GM12801 (cell line): ENCODE data around the gene TXNDC12.

Experiments used
- TF ChIP-seq, protein P1 (sequence below): IDR thresholded peaks from one replicate; pipeline ENCODE4 v1.5.1; 2011; ENCODE audit warnings: control low read depth; ENCODE audit not compliant: insufficient read length; ENCODE audit errors: extremely low read depth

The TXNDC12 gene

DNA sequence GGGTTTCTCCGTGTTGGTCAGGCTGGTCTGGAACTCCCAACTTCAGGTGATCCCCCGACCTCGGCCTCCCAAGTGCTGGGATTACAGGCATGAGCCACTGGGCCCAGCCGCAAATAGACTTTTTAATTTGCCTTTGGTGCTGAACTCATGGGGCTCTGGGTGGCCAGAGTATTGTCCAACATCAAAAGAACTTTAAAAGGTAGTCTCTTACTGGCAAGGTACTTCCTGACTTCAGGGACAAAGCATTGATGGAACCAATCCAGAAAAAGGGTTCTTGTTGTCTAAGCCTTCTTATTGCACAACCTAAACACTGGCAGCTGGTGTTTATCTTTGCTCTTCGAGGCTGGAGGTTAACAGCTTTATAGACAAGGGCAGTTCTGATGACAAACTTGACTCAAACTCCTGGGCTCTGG is 17.6 kb downstream of the TXNDC12 start:
- TF ChIP-seq, protein P1, sequence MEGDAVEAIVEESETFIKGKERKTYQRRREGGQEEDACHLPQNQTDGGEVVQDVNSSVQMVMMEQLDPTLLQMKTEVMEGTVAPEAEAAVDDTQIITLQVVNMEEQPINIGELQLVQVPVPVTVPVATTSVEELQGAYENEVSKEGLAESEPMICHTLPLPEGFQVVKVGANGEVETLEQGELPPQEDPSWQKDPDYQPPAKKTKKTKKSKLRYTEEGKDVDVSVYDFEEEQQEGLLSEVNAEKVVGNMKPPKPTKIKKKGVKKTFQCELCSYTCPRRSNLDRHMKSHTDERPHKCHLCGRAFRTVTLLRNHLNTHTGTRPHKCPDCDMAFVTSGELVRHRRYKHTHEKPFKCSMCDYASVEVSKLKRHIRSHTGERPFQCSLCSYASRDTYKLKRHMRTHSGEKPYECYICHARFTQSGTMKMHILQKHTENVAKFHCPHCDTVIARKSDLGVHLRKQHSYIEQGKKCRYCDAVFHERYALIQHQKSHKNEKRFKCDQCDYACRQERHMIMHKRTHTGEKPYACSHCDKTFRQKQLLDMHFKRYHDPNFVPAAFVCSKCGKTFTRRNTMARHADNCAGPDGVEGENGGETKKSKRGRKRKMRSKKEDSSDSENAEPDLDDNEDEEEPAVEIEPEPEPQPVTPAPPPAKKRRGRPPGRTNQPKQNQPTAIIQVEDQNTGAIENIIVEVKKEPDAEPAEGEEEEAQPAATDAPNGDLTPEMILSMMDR: no peak

DNA sequence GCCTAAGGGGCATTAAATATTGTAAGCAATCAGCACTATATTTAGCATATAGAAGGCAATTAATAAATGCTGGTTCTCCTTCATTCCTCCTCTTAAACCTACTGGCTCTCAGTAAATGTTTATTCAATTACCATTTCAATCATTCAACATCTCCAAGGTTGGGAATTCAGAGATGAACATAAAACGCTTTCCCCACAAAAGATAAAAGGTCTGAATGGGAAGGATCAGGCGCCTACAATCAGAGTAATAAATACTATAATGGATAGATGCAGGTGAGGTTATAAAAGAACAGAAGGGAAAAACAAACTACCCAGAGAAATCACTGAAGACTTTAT is 21.0 kb downstream of the TXNDC12 start:
- TF ChIP-seq, protein P1: no peak

DNA sequence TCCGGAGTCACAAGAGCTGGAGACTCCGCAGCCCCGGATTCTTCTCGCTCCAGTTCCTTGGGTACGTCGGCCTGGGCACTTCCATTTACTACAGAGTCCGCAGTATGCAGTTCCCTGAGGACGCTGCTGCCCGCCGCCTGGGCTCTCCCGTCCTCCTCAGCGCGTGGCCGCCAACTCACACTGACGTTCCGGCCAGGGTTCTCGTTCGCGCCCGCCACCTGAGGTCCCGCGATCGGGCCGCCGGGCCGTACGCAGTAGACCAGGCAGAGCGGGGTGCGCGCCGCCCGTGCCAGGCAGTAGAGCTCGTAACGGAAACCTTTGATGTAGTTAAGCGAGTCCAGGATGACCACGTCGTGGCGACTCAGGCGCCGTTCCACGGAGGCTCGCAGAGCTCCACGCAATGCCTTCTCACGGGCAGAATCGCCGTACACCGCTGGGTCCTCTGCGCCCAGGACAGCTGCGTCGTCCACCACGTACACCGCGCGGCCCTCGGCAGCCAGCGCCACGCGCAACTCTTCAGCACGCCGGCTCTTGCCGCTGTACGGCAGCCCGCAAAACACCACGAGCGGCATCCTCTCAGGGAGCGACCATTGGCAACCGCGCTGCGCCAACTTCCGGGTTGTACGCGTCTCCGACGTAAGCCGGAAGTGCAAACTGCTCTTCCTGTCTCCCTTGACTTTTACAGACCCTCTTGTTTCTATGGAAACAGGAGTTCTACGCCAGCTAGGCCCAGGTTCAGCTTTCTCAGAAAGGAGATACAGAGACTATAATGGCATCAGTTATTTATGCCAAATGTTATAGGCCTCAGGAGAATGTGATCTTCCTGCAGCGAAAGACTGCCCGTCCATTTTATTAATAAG is 21.6 kb downstream of the TXNDC12 start, which contains the start of gene KTI12:
TSS of gene KTI12 (minus strand) at position 621 of the 860 bp plus-strand sequence. CDS start at position 572, 49 bp downstream.
- TF ChIP-seq, protein P1: no peak

DNA sequence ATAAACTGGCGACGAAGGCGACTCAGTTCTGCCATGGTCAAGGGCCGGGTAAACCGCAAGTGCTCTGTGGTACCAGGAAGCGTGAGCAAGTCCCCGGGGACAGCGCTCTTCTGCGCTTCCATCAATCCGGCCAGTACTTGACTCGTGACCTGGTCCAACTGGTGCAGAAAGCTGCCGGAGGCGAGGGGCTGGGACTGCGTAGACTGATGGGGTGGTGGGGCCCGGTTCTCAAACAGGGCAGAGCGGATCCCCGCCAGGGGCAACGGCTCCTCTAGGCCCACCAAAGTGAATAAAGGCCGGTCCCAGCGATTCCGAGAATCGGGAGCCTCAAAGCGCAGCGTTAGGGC is 22.2 kb downstream of the TXNDC12 start:
- TF ChIP-seq, protein P1: no peak

DNA sequence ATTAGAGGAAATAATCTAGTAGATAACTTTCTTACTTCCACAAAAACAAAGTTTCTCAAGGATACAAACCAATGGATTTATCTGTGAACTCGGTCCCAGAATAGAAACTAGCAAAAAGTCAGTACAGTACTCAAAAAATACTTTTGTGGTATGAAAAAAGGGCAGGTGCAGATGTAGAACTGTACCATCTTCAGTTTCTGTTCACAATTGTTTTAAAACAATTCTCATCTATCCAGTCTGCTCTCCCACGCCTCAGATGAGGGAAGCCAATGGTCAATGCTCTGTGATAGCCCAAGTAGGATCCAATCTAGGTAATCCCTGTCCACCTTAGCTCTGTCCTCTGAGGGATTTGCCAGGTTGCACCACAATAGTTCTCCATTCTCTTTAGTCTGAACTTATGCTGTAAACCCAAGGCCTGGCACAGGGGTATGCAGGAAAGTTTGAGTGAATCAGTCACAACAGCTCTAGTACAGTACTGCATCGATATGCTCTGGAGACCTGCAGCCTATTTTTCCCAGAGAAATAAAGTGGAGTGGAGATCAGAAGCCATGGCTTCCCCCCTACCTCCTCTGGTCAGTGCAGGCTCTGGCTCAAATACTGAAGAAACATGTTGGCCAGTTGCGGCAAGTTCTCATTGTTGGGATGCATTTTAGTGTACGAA is 22.7 kb downstream of the TXNDC12 start:
- TF ChIP-seq, protein P1: no peak

DNA sequence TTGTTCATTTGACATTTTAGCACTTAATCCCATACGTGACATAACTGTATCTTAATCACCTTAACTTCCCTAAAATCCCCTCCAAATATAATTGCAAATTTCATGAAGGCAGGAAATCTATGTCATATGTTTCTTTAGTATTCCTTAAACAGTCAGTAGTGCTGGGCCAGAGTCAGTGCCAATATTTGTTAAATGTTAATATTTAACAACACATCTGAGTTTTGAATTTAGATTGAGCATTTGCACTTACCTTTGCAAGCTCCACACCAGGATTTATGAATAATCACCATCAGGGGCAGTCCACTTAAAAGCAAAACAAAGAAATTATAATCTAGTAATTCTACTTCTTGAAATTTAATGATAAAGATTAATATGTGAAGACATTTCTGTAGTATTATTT is 26.7 kb downstream of the TXNDC12 start:
- TF ChIP-seq, protein P1: no peak

DNA sequence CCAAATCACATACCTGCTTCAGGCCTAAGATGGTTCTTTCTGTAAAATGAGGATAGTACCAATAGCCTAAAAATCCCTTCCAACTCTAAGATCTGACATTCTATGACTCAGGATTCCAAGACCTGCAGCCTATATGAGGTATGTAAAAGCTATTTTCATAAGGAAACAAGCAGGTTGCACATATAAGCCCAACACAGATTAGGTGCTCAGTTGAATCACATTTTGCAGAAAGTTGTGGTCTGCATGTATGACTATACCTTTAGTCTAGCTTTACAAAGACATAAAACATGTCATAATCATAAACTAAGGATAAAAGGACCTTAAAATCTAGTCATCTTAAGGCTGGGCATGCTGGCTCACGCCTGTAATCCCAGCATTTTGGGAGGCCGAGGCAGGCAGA is 28.7 kb downstream of the TXNDC12 start:
- TF ChIP-seq, protein P1: no peak
